NCI-H2227 treated with DMSO at 0.1 percent for 48 hours (cell line): ENCODE measurements around the gene FAM118A.
"Not testable (repeated sequence)": the region's sequence is repeated elsewhere in the genome, so short reads cannot be mapped to it uniquely, and the experiment has no call there.

ENCODE experiments used
- DNase-seq: peaks from one replicate; lab custom pipeline; 2025; lab: John Stamatoyannopoulos, UW

Gene FAM118A

DNA sequence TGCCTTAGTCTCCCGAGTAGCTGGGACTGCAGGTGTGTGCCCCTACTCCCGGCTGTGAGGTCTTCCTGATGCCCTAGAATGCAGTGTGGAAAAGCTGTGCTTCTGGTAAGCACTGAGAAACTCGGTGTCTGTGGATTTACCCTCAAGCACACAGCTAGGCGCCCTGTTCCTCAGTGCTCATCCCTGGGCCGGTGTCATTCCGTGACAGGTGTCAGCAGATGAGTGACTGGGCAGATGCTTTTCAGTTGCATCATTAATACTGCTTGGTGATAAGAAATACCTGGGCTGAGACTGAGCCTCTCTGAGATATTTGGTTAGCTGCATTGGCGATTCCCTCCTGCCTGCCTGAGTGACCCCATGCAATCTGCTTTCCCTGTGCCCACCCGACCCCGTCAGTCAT is 21.8 kb downstream of the FAM118A start:
- no peak for DNase-seq

GRCh38 chr22:45332001-45332400 is 22.3 kb downstream of the FAM118A start:
- DNase-seq: no peak

GRCh38 chr22:45334068-45334467 is 24.3 kb downstream of the FAM118A start:
- no peak for DNase-seq

DNA sequence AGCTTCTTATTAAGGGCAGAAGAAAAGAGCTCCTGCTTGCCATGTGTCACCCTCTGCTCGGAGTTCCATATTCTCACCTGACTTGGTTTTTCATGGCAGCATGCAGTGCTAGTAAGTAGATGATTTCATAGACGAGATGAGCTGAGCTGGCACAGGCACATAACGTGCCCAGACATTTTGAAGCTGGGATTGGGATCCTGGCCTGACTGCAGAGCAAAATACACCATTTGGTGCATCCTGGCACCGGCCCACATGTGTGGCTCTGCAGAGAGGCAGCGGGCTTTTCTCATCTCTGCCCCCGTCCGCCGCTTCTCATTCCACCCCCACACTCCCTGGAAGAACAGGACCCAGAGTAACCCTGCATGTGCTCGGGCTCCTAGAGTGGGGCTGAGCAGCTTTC is 24.8 kb downstream of the FAM118A start:
- no peak for DNase-seq

- DNase-seq: no peak
Observed at GRCh38 chr22:45335021-45335818, 25.5 kb downstream of the FAM118A start.

GRCh38 chr22:45335854-45336522 is 26.3 kb downstream of the FAM118A start:
- DNase-seq: no peak

- DNase-seq: no peak
Observed at GRCh38 chr22:45336971-45337431, 27.3 kb downstream of the FAM118A start.

- DNase-seq: no peak
Observed at GRCh38 chr22:45337536-45337935, 27.8 kb downstream of the FAM118A start.

GRCh38 chr22:45338795-45339194 is 29.1 kb downstream of the FAM118A start:
- no peak for DNase-seq

DNA sequence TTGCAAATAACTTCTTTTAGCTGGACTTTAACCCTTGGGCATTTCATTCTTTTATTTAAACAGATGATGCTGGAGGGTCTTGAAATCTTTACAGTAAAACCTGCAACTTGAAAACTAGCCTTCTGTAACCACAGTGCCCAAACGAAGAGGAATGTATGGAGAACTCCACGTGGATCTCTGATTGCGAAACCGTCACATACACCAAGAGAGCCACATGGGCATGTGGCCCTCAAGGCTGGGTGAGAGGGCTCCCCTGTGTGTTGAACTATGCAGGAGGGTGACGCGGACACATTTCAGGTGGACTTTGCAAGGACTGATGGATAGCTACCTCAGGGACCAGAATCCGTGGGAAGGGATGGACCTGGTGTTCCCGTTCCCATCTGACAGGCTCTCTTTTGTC is 30.6 kb downstream of the FAM118A start:
- no peak for DNase-seq

GRCh38 chr22:45341498-45341897 is 31.8 kb downstream of the FAM118A start:
- no peak for DNase-seq

GRCh38 chr22:45343143-45343542 is 33.4 kb downstream of the FAM118A start:
- no peak for DNase-seq

DNA sequence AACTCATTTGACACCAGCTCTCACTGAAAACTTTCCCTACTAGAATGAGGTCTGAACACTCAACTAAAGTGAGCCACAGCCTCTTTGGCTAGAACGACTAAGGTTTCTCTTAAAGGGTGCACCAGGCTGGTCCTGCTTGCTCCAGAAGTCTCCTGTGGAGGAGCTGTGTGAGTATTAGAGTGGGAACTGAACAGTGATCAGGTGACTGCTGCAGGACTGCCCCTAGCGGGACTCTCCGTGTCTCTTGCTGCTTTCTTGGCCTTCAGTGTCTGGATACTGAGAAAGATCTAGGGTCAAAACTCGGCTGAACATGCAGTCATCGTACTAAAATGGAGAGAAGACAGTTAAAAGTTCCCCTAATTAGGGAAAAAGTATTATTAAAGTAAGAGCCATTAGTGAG is 34.6 kb downstream of the FAM118A start:
- DNase-seq: peak; percentile 11

DNA sequence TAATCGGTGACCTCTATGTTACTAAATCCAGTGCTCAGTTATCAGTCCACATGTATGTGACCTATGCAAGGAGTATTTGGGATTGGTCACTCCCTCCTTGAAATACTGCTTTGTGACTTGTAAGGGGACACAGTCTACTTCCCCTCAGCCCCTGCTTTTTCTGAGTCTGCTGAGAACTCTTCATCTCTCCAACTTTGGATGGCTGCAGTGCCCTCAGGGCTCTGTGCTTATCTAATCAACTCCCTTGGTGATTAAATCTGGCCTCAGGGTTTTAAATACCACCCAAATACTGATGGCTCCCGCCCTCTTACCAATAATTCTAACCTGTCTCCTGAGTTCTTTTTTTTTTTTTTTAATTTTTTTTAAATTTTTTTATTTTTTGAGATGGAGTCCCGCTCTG is 40.2 kb downstream of the FAM118A start:
- DNase-seq: no peak

DNA sequence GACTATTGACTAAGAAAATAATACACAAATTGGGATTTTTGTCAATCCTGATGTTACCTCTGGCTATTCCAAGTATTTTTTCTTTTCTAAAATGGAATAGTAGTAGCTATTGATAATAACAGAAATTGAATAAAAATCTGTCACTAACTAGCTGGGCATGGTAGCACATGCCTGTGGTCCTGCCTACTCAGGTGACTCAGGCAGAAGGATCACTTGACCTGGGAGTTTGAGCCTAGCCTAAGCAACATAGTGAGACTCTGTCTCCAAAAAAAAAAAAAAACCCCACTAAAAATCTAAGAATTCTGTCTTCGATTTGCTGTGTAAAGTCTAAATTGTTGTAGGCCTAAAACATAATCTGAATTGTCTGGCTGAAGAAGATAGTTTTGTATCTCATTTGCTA is 42.2 kb downstream of the FAM118A start:
- DNase-seq: no peak

GRCh38 chr22:45352757-45353156 is 43.0 kb downstream of the FAM118A start:
- DNase-seq: not testable (repeated sequence)

DNA sequence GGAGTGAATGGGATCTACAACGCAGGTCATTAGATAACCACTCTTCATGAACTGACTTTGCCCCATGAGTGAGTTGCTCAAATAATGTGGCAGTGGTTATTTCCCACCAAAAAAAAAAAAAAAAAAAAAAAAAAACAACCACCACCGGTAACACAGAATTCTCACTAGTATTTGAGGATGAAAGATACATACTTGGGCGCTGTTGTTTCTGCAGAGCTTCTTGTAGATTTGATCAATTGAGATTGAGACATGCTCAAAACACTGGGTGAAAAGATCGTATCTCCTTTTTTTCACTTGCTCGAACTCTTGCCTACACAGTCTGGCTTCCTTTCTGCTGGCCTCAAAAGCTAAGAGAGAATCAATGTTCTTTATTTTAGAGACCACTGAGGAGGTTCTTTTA is 44.1 kb downstream of the FAM118A start:
- no peak for DNase-seq

GRCh38 chr22:45357490-45357889 is 47.8 kb downstream of the FAM118A start:
- DNase-seq: no peak

DNA sequence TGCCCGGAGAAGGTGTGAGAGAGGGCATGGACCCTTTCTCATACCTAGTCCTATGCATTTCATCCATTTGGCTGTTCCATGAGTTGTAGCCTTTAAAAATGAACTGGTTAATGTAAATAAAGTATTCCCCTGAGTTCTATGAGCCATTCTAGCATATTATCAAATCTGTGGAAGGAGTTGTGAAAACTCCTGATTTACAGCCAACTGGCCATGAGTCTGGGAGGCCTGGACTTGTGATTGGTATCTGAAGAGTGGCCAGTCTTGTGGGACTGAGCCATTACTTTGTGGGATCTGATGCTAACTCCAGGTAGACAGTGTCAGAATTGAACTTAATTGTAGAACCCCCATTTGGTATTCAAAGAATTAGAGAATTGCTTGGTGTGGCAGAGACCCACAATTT is 48.4 kb downstream of the FAM118A start:
- DNase-seq: no peak

- DNase-seq: no peak
Observed at GRCh38 chr22:45359627-45360026, 49.9 kb downstream of the FAM118A start.

GRCh38 chr22:45366713-45367112 is 57.0 kb downstream of the FAM118A start:
- no peak for DNase-seq

- DNase-seq: not testable (repeated sequence)
Observed at GRCh38 chr22:45373592-45373991, 63.9 kb downstream of the FAM118A start.

- no peak for DNase-seq
Observed at GRCh38 chr22:45376009-45376408, 66.3 kb downstream of the FAM118A start.

DNA sequence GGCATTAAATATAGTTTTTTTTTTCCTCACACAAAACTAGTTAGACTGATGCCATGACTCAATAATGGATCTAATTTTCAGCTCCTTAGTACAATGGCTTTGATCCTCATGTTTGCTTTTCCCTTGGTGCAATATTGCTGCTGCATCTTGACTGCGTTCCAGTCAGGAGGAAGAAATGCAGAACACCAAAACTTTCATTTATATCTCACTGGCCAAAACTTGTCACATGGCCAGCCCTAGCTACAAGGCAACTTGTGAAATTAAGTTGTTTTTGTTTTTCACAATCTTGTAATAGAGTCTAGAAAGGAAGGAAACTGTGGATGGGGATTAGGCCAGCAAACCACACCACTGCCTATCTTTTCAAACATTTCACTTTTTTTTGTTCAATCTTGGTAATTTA is 67.0 kb downstream of the FAM118A start:
- no peak for DNase-seq
